Gastroesophageal sphincter (tissue), 3 donors: Measurements from ENCODE around the gene KNCN.

Experiments
- POLR2A ChIP-seq, 2 donors: fragments of 450-650 bp; IDR thresholded peaks; one replicate each; pipeline ENCODE4 v1.6.1; 2017; ENCODE audit warnings: antibody characterized with exemption in 2 of 2, mild to moderate bottlenecking in 2 of 2, moderate library complexity in 1 of 2
- POLR2AphosphoS5 ChIP-seq: sonication (generic); formaldehyde crosslinking; IDR thresholded peaks from one replicate; pipeline ENCODE4 v1.6.1; 2017; ENCODE audit warnings: antibody characterized with exemption
- TF ChIP-seq, protein P1 (sequence below), 4 experiments: fragments of 200-600 bp in 2 of 4; fragments of 450-650 bp in 2 of 4; sonication (generic) in 1 of 4; IDR thresholded peaks; one replicate each; pipeline ENCODE4 v1.5.1; 2017 to 2019; ENCODE audit warnings: antibody characterized with exemption in 4 of 4, mild to moderate bottlenecking in 2 of 4, moderate library complexity in 2 of 4

DNA sequence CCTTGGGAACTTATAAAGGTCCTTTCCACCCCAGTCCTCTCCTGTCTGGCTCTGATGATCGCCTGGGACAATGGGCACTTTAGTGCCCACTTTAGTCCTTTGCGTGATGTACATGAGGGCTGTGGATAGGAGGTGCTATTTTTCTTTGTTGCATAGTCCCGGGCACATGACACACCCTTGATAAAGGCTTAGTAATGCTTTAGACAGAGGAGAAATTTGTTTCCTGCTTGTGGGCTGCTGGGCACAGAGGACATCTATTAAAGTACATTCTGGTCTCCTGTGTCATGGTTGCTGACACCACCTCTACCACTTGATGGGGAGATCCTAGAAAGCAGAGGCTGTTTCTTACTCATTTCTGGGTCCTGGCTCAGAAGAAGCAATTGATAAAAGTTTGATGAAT lies 5.4 kb upstream of the KNCN start:
- TF ChIP-seq, protein P1, sequence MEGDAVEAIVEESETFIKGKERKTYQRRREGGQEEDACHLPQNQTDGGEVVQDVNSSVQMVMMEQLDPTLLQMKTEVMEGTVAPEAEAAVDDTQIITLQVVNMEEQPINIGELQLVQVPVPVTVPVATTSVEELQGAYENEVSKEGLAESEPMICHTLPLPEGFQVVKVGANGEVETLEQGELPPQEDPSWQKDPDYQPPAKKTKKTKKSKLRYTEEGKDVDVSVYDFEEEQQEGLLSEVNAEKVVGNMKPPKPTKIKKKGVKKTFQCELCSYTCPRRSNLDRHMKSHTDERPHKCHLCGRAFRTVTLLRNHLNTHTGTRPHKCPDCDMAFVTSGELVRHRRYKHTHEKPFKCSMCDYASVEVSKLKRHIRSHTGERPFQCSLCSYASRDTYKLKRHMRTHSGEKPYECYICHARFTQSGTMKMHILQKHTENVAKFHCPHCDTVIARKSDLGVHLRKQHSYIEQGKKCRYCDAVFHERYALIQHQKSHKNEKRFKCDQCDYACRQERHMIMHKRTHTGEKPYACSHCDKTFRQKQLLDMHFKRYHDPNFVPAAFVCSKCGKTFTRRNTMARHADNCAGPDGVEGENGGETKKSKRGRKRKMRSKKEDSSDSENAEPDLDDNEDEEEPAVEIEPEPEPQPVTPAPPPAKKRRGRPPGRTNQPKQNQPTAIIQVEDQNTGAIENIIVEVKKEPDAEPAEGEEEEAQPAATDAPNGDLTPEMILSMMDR (IDR thresholded peaks at IDR 0.05): no peak
- no peak for TF ChIP-seq POLR2A (IDR thresholded peaks at IDR 0.05)
- TF ChIP-seq POLR2AphosphoS5: no peak
